ENCODE results near the gene GRM4.
"Not testable (repeated sequence)": the region's sequence is repeated elsewhere in the genome, so short reads cannot be mapped to it uniquely, and the experiment has no call there.

The GRM4 gene

GRCh38 chr6:34146021-34146782, at the start of gene GRM4:
Gene GRM4 (minus strand): TSS chr6:34146087. CDS start chr6:34133496, 12,591 bp downstream.
- DNase-seq (ENCODE audit: low read depth in 3 of 3, low spot score in 1 of 3): no peak

GRCh38 chr6:34194772-34195171, 48.9 kb upstream of the GRM4 start:
- DNase-seq (ENCODE audit: low read depth in 3 of 3, low spot score in 1 of 3): no peak

GRCh38 chr6:34190504-34191122, 44.7 kb upstream of the GRM4 start:
- DNase-seq (ENCODE audit: low read depth in 3 of 3, low spot score in 1 of 3): no peak

GRCh38 chr6:34189806-34190503, 44.1 kb upstream of the GRM4 start:
- DNase-seq (ENCODE audit: low read depth in 3 of 3, low spot score in 1 of 3): peak; percentile 30 to 37 (median 32)

GRCh38 chr6:34184726-34185125, 38.8 kb upstream of the GRM4 start:
- DNase-seq (ENCODE audit: low read depth in 3 of 3, low spot score in 1 of 3): not testable (repeated sequence)

- peak in 2 of 3 donors; percentile 40 to 44 for DNase-seq (ENCODE audit: low read depth in 3 of 3, low spot score in 1 of 3)
These were observed 37.1 kb upstream of the GRM4 start for GRCh38 chr6:34182751-34183531.

GRCh38 chr6:34181908-34182307, 36.0 kb upstream of the GRM4 start:
- no peak for DNase-seq (ENCODE audit: low read depth in 3 of 3, low spot score in 1 of 3)

- no peak for DNase-seq (ENCODE audit: low read depth in 3 of 3, low spot score in 1 of 3)
These were observed 33.3 kb upstream of the GRM4 start for GRCh38 chr6:34179106-34179720.

GRCh38 chr6:34178357-34179105, 32.6 kb upstream of the GRM4 start:
- no peak for DNase-seq (ENCODE audit: low read depth in 3 of 3, low spot score in 1 of 3)

- no peak for DNase-seq (ENCODE audit: low read depth in 3 of 3, low spot score in 1 of 3)
These were observed 31.3 kb upstream of the GRM4 start for GRCh38 chr6:34177181-34177591.

- no peak for DNase-seq (ENCODE audit: low read depth in 3 of 3, low spot score in 1 of 3)
These were observed 30.6 kb upstream of the GRM4 start for GRCh38 chr6:34176261-34177031.

GRCh38 chr6:34174846-34175399, 29.0 kb upstream of the GRM4 start:
- no peak for DNase-seq (ENCODE audit: low read depth in 3 of 3, low spot score in 1 of 3)

- DNase-seq (ENCODE audit: low read depth in 3 of 3, low spot score in 1 of 3): no peak
These were observed 27.3 kb upstream of the GRM4 start for GRCh38 chr6:34172961-34173775.

GRCh38 chr6:34170346-34170745, 24.5 kb upstream of the GRM4 start:
- no peak for DNase-seq (ENCODE audit: low read depth in 3 of 3, low spot score in 1 of 3)

- no peak for DNase-seq (ENCODE audit: low read depth in 3 of 3, low spot score in 1 of 3)
These were observed 24.0 kb upstream of the GRM4 start for GRCh38 chr6:34169897-34170296.

GRCh38 chr6:34161857-34162515, 16.1 kb upstream of the GRM4 start:
- DNase-seq (ENCODE audit: low read depth in 3 of 3, low spot score in 1 of 3): no peak

GRCh38 chr6:34159844-34160243, 14.0 kb upstream of the GRM4 start:
- DNase-seq (ENCODE audit: low read depth in 3 of 3, low spot score in 1 of 3): no peak

GRCh38 chr6:34158876-34159275, 13.0 kb upstream of the GRM4 start:
- no peak for DNase-seq (ENCODE audit: low read depth in 3 of 3, low spot score in 1 of 3)

All from stimulated activated CD4-positive, alpha-beta T cell treated with anti-CD3 and anti-CD28 coated beads, TNF-alpha, amount 100 ng/mL, for 1 hour (primary cell).